ENCODE results near the gene KCNMB2.

- TF ChIP-seq YY1 (IDR thresholded peaks at IDR 0.05; ENCODE audit: insufficient read depth, insufficient read length) (no peak), ZNF274 (IDR thresholded peaks at IDR 0.05; ENCODE audit: low read depth, low read length) (no peak)
These were observed 154.3 kb downstream of the KCNMB2 start for GRCh38 chr3:178690571-178690970.

Measured in NT2/D1 (cell line).